ENCODE results near the gene RAB11B. TPM values are rescaled to one million over a fixed set of nuclear protein-coding genes. Genes with fewer than 3 reads are reported as not detected.

The RAB11B gene
- total and polyA plus RNA-seq, 9 of the 15 experiments (the other 6 are each of a cell fraction or from before 2014, with no cell fraction given) = 0.74 to 71.0 (median 13.8) TPM

GRCh38 chr19:8412783-8413628 is 22.8 kb downstream of the RAB11B start, which contains the start of gene MARCHF2 (continued):
- TF ChIP-seq MED1 (CRISPR knock-in tag; IDR thresholded peaks at IDR 0.05; ENCODE audit: borderline replicate concordance) (no peak), HES1 (IDR thresholded peaks at IDR 0.05; ENCODE audit: low read depth) (no peak), SRSF7 (optimal IDR thresholded peaks at IDR 0.05; ENCODE audit: low read depth, low read length) (no peak), TSHZ1 (CRISPR knock-in tag; IDR thresholded peaks at IDR 0.05) (no peak), GMEB1 (CRISPR knock-in tag; IDR thresholded peaks at IDR 0.05) (peak; percentile 49), ZNF384 (IDR thresholded peaks at IDR 0.05; ENCODE audit: low read depth, low read length) (peak; percentile 94), ZBED1 (IDR thresholded peaks at IDR 0.05) (no peak), RBM14 (IDR thresholded peaks at IDR 0.05; ENCODE audit: borderline replicate concordance, insufficient read depth, low read depth, low read length) (no peak), TAL1 (IDR thresholded peaks at IDR 0.05) (no peak), NUFIP1 (IDR thresholded peaks at IDR 0.05; ENCODE audit: partially characterized antibody) (no peak), MAX (CRISPR knock-in tag; IDR thresholded peaks at IDR 0.05) (peak; percentile 48), ZSCAN32 (CRISPR knock-in tag; IDR thresholded peaks at IDR 0.05) (no peak), ZNF174 (CRISPR knock-in tag; IDR thresholded peaks at IDR 0.05) (no peak), ZBTB7A (IDR thresholded peaks at IDR 0.05; ENCODE audit: borderline replicate concordance, control insufficient read depth, low read depth, low read length) (no peak), MAFK (IDR thresholded peaks at IDR 0.05; ENCODE audit: low read length) (no peak), PHB (CRISPR knock-in tag; IDR thresholded peaks at IDR 0.05) (no peak), ZC3H8 (IDR thresholded peaks at IDR 0.05) (no peak), POLR2B (IDR thresholded peaks at IDR 0.05; ENCODE audit: low read depth, partially characterized antibody) (no peak), CGGBP1 (CRISPR knock-in tag; IDR thresholded peaks at IDR 0.05) (no peak), CLOCK (CRISPR knock-in tag; IDR thresholded peaks at IDR 0.05; ENCODE audit: borderline replicate concordance) (no peak)

Data from K562 (cell line).